Measurements from ENCODE around the gene ENKD1.

DNA sequence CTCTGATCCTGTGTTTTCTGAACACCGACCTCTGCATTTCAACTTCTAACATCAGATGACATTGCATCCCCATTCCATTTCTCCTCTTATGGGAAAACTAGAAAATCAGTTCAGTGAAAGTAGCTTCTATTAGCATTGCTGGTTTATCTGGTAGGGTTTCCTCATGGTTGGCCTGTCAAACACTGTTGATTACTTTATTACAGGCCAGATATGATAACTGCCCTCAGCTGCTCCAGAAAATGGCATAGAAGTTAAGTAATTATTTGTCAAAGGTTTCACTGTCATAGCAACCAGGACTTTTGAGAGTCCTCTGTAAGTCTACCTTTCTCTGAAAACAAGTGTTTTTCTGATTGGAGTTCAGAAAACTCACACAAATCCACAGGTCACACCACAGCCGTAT, 49.5 kb upstream of the ENKD1 start:
- TF ChIP-seq CTCF (IDR thresholded peaks at IDR 0.05) (no peak), JUN (CRISPR knock-in tag; IDR thresholded peaks at IDR 0.05) (no peak), FOXJ3 (CRISPR knock-in tag; IDR thresholded peaks at IDR 0.05; ENCODE audit: borderline replicate concordance) (no peak), IRF2 (CRISPR knock-in tag; IDR thresholded peaks at IDR 0.05; ENCODE audit: borderline replicate concordance, low read depth) (no peak), STAT6 (CRISPR knock-in tag; conservative IDR thresholded peaks at IDR 0.05; ENCODE audit: low read depth) (no peak), ATF3 (CRISPR knock-in tag; conservative IDR thresholded peaks at IDR 0.05) (no peak), ESRRA (CRISPR knock-in tag; IDR thresholded peaks at IDR 0.05; ENCODE audit: borderline replicate concordance) (no peak), ZNF317 (CRISPR knock-in tag; IDR thresholded peaks at IDR 0.05; ENCODE audit: borderline replicate concordance, low read depth) (no peak)
- TF ChIP-seq, protein P1, sequence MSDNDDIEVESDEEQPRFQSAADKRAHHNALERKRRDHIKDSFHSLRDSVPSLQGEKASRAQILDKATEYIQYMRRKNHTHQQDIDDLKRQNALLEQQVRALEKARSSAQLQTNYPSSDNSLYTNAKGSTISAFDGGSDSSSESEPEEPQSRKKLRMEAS (CRISPR knock-in tag; IDR thresholded peaks at IDR 0.05) = no peak

All from WTC11 (cell line).